C4-2B (cell line): ENCODE measurements around the gene C10orf53.

Experiments used
- CTCF ChIP-seq: fragments of 450-650 bp; conservative IDR thresholded peaks from 2 replicates; pipeline ENCODE4 v1.5.1; 2017; ENCODE audit warnings: mild to moderate bottlenecking
- ZFX ChIP-seq: fragments of 450-650 bp; IDR thresholded peaks from 2 replicates; pipeline ENCODE4 v1.6.1; 2017

GRCh38 chr10:49742683-49743463, 63.4 kb downstream of the C10orf53 start:
- TF ChIP-seq CTCF = no peak
- TF ChIP-seq ZFX = no peak
